ENCODE results near the gene DNAJC22. TPM values are rescaled to one million over a fixed set of nuclear protein-coding genes. Genes with fewer than 3 reads are reported as not detected.

DNAJC22 gene
- total RNA-seq, 1 experiment from 2014 or later: 27.7 TPM

DNA sequence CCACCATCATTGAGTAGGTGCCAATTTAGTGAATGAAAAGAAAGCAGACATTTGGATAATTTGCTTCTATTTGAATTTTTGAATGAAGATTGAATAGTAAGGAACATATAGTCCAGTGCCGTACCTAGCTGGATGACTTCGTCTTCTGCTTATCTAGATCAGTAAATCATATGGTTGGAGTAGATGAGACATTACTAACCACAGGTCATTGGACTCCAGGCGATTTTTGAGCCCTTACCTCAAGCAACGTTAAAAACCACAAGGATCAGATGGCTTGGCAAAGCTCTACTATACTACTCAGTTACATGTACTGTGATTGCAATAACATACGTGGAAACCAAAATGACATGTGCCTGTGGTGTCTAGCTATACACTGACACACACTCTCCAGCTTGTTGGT is 18.9 kb downstream of the DNAJC22 start:
- peaks cover 5% of the 10 kb centered on the region; the same call in 1 of the 2 replicates for H4K20me1 ChIP-seq (ENCODE audit: insufficient read depth)
- CTCF ChIA-PET: interaction anchor here (1.2 to 2.6 kb wide), 3 partner anchors 18 to 147 kb away, joined by 5 to 19 read pairs (median 8); no protein-coding TSS in a partner anchor
- BruUV-seq (replicated peaks): no TSS peak
- TF ChIP-seq EZH2 (IDR thresholded peaks at IDR 0.05) (no peak), POLR2AphosphoS5 (IDR thresholded peaks at IDR 0.05; ENCODE audit: low read depth, low read length) (peak; percentile 43), SP1 (IDR thresholded peaks at IDR 0.05; ENCODE audit: low read depth) (peak; percentile 15; the same call in 1 of the 2 replicates), EGR1 (IDR thresholded peaks at IDR 0.05; ENCODE audit: low read depth) (no peak), YY1 (IDR thresholded peaks at IDR 0.05; ENCODE audit: extremely low read depth, insufficient replicate concordance, low read depth, low read length) (no peak), ZNF274 (IDR thresholded peaks at IDR 0.05; ENCODE audit: low read depth, low read length) (no peak), TCF7L2 (IDR thresholded peaks at IDR 0.05; ENCODE audit: borderline replicate concordance, extremely low read depth, insufficient read depth, insufficient read length) (no peak), JUND (IDR thresholded peaks at IDR 0.05) (no peak)
- TF ChIP-seq, protein P1, sequence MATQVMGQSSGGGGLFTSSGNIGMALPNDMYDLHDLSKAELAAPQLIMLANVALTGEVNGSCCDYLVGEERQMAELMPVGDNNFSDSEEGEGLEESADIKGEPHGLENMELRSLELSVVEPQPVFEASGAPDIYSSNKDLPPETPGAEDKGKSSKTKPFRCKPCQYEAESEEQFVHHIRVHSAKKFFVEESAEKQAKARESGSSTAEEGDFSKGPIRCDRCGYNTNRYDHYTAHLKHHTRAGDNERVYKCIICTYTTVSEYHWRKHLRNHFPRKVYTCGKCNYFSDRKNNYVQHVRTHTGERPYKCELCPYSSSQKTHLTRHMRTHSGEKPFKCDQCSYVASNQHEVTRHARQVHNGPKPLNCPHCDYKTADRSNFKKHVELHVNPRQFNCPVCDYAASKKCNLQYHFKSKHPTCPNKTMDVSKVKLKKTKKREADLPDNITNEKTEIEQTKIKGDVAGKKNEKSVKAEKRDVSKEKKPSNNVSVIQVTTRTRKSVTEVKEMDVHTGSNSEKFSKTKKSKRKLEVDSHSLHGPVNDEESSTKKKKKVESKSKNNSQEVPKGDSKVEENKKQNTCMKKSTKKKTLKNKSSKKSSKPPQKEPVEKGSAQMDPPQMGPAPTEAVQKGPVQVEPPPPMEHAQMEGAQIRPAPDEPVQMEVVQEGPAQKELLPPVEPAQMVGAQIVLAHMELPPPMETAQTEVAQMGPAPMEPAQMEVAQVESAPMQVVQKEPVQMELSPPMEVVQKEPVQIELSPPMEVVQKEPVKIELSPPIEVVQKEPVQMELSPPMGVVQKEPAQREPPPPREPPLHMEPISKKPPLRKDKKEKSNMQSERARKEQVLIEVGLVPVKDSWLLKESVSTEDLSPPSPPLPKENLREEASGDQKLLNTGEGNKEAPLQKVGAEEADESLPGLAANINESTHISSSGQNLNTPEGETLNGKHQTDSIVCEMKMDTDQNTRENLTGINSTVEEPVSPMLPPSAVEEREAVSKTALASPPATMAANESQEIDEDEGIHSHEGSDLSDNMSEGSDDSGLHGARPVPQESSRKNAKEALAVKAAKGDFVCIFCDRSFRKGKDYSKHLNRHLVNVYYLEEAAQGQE (IDR thresholded peaks at IDR 0.05; ENCODE audit: low read depth): no peak
- no peaks in the 10 kb centered on the region for H3K9me3 ChIP-seq (ENCODE audit: control insufficient read depth in 1 of 2, insufficient read depth in 1 of 2, low read depth in 1 of 2, low read length in 2 of 2)
- POLR2A ChIA-PET: no interaction called here
- DNase-seq (ENCODE audit: low read depth, low spot score) (no peak), ATAC-seq (no peak)
- H3K4me1 ChIP-seq (ENCODE audit: control insufficient read depth in 1 of 2, insufficient read depth in 2 of 2, low read length in 2 of 2): peaks cover 37 to 52% of the 10 kb centered on the region in 2 experiments
- no peaks in the 10 kb centered on the region for H3K27me3 ChIP-seq (ENCODE audit: insufficient read depth, low read length)
- peak overlapping the region; percentile 92 for H3K9ac ChIP-seq (ENCODE audit: low read length)
- H3K79me2 ChIP-seq (ENCODE audit: insufficient read depth, low read length): peaks cover 38% of the 10 kb centered on the region
- no peak overlapping the region for H2AFZ ChIP-seq (ENCODE audit: low read depth, low read length, poor library complexity, severe bottlenecking)
- no peaks in the 10 kb centered on the region for H3K36me3 ChIP-seq (ENCODE audit: control insufficient read depth in 1 of 2, insufficient read depth in 2 of 2, low read length in 2 of 2)
- H3K27ac ChIP-seq (ENCODE audit: low read depth, low read length): peak overlapping the region; percentile 99; the same call in 1 of the 2 replicates
- intact Hi-C loops (cut with micrococcal nuclease): no loop called here
- RAD21 ChIA-PET (ENCODE audit: low non-redundant PET in 1 of 2, low total read pairs in 2 of 2, uncharacterized antibody in 2 of 2, unreplicated experiment in 2 of 2): interaction anchor here in 1 of 2 experiments (1.7 kb wide), 1 partner anchor 146 kb away, joined by 5 read pairs; no protein-coding TSS in a partner anchor
- H3K4me2 ChIP-seq (ENCODE audit: low read length): peak overlapping the region; percentile 71
- H3K4me3 ChIP-seq (replicated peaks in 1 of 2; ENCODE audit: low read depth in 1 of 2, low read length in 2 of 2): peak overlapping the region; percentile 65 to 71
- H3K9me2 ChIP-seq (ENCODE audit: insufficient read depth): no peaks in the 10 kb centered on the region
